C4-2B (cell line): ENCODE results near the gene SYNPO2.

Experiments used
- CTCF ChIP-seq: fragments of 450-650 bp; conservative IDR thresholded peaks from 2 replicates; pipeline ENCODE4 v1.5.1; 2017; ENCODE audit warnings: mild to moderate bottlenecking
- ZFX ChIP-seq: fragments of 450-650 bp; IDR thresholded peaks from 2 replicates; pipeline ENCODE4 v1.6.1; 2017

DNA sequence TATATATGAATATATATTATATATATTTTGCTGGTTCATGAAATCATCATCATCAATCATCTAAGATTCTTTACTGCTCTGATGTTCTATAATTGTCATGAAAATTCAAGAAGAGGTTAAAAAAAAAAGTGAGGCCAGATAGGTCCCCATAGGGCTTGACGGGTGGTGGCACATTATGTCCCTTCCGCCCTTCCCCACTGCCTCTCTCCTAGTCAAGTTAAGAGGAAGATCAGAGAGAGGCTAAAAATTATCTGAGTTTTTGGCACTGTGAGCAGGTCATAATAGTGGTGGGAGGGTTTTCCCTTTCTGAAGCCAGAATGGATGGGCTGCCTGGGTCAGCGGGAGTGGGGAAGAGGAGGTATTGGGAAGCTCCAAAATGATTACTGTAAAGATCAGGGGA is 5.4 kb downstream of the SYNPO2 start:
- TF ChIP-seq CTCF: no peak
- no peak for TF ChIP-seq ZFX
